ENCODE data around the gene NUDT4. TPM values are rescaled to one million over a fixed set of nuclear protein-coding genes. Genes with fewer than 3 reads are reported as not detected.

Gene NUDT4
- total and polyA plus RNA-seq, 10 of the 15 experiments (the other 5 are each of a cell fraction or from before 2014, with no cell fraction given) = 26.6 to 91.6 (median 63.1) TPM

DNA sequence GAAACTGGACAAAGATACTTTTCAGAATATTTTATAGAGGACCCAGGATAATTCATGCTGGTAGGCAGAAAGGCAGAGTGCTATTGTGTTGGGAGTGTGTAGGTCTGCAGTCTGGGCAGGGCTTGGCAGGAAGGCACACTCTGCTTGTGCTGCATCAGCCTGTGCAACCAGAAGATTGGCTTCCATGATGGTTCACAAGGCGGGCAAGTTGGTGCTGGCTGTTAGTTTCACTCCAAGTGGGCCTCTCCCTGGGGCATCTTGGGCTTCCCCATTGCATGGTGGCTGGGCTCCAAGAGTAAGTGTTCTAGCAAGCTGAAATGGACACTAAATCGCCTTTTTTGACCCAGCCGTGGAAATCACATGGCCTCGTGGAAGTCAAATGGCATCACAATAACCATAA, 65.9 kb downstream of the NUDT4 start:
- no peak overlapping the region for H3K27ac ChIP-seq (ENCODE audit: control insufficient read depth, insufficient read depth)
- no peak overlapping the region for H3K9ac ChIP-seq (ENCODE audit: control insufficient read depth, insufficient read depth, low read length)
- TF ChIP-seq SMARCA5 (IDR thresholded peaks at IDR 0.05) = no peak
- TF ChIP-seq JUNB (IDR thresholded peaks at IDR 0.05) = no peak
- no peak for TF ChIP-seq STAT1 (conservative IDR thresholded peaks at IDR 0.05)
- no peak for TF ChIP-seq CHD2 (IDR thresholded peaks at IDR 0.05; ENCODE audit: borderline replicate concordance, low read depth, low read length)
- no peak for TF ChIP-seq BHLHE40 (IDR thresholded peaks at IDR 0.05; ENCODE audit: borderline replicate concordance in 1 of 2, low read depth in 2 of 2, low read length in 1 of 2)
- TF ChIP-seq PAX5 (IDR thresholded peaks at IDR 0.05; ENCODE audit: borderline replicate concordance, low read depth, low read length) = no peak
- TF ChIP-seq ESRRA (IDR thresholded peaks at IDR 0.05; ENCODE audit: low read length) = no peak
- no peak for TF ChIP-seq CBX3 (IDR thresholded peaks at IDR 0.05; ENCODE audit: borderline replicate concordance, low read depth)
- TF ChIP-seq, protein P1, sequence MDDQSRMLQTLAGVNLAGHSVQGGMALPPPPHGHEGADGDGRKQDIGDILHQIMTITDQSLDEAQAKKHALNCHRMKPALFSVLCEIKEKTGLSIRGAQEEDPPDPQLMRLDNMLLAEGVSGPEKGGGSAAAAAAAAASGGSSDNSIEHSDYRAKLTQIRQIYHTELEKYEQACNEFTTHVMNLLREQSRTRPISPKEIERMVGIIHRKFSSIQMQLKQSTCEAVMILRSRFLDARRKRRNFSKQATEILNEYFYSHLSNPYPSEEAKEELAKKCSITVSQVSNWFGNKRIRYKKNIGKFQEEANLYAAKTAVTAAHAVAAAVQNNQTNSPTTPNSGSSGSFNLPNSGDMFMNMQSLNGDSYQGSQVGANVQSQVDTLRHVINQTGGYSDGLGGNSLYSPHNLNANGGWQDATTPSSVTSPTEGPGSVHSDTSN (IDR thresholded peaks at IDR 0.05; ENCODE audit: insufficient replicate concordance, low read depth, low read length) = no peak
- no peak for TF ChIP-seq IRF4 (IDR thresholded peaks at IDR 0.05; ENCODE audit: low read depth, low read length)
- ChIA-PET POLR2A (interaction anchor here (1.0 to 1.9 kb wide), 4 partner anchors 19 to 35 kb away, joined by 3 to 6 read pairs (median 4); no protein-coding TSS in a partner anchor), RAD21 (ENCODE audit: unreplicated experiment) (interaction anchor here (1.4 to 1.8 kb wide), 3 partner anchors 23 to 658 kb away, joined by 3 to 6 read pairs (median 4); no protein-coding TSS in a partner anchor), SMC1A (ENCODE audit: uncharacterized antibody, unreplicated experiment) (interaction anchor here (0.9 to 2.0 kb wide), 5 partner anchors 9 to 304 kb away, joined by 3 to 8 read pairs (median 4); partner anchors contain the start of gene MRPL42), CTCF (interaction anchor here (0.6 to 4.6 kb wide), 5 partner anchors 15 to 658 kb away, joined by 4 to 17 read pairs (median 6); no protein-coding TSS in a partner anchor)
- no peak overlapping the region for H3K4me2 ChIP-seq (ENCODE audit: control insufficient read depth, insufficient read depth)
- FAIRE-seq (no peak), DNase-seq (ENCODE audit: low read depth, low spot score) (no peak), ATAC-seq (no peak)
- no peaks in the 10 kb centered on the region for H4K20me1 ChIP-seq (ENCODE audit: control insufficient read depth, insufficient read depth)
- peaks cover 38% of the 10 kb centered on the region for H3K79me2 ChIP-seq (ENCODE audit: control insufficient read depth, insufficient read depth, low read length)
- no peaks in the 10 kb centered on the region for H3K27me3 ChIP-seq (replicated peaks in 1 of 2; ENCODE audit: control insufficient read depth in 2 of 2, insufficient read depth in 2 of 2, low read length in 1 of 2)
- in situ Hi-C loops (cut with MboI) (no loop called here), intact Hi-C loops (cut with micrococcal nuclease; ENCODE audit: unreplicated experiment) (no loop called here)
- peaks cover 9% of the 10 kb centered on the region for H3K4me1 ChIP-seq (ENCODE audit: control insufficient read depth, insufficient read depth, low read length)
- H2AFZ ChIP-seq (ENCODE audit: control insufficient read depth, low read depth, low read length) = no peak overlapping the region
- H3K4me3 ChIP-seq = no peak overlapping the region
- no peaks in the 10 kb centered on the region for H3K9me3 ChIP-seq (replicated peaks; ENCODE audit: control insufficient read depth, insufficient read depth, low read length)
- BruUV-seq (replicated peaks) = no TSS peak
- no peaks in the 10 kb centered on the region for H3K36me3 ChIP-seq (ENCODE audit: control insufficient read depth in 2 of 2, insufficient read depth in 2 of 2, low read length in 1 of 2)
- WGBS (ENCODE audit: insufficient coverage, insufficient replicate concordance, low lambda C conversion rate, missing lambda C conversion rate) = 22% methylated on average over 4 of the region's 4 CpGs

Data from GM12878 (cell line).